ENCODE results near the gene SRSF11.

GRCh38 chr1:70293186-70293843 is 72.1 kb downstream of the SRSF11 start:
- no peak for TF ChIP-seq POLR2A (IDR thresholded peaks at IDR 0.05; ENCODE audit: low read depth)
- TF ChIP-seq, protein P1, sequence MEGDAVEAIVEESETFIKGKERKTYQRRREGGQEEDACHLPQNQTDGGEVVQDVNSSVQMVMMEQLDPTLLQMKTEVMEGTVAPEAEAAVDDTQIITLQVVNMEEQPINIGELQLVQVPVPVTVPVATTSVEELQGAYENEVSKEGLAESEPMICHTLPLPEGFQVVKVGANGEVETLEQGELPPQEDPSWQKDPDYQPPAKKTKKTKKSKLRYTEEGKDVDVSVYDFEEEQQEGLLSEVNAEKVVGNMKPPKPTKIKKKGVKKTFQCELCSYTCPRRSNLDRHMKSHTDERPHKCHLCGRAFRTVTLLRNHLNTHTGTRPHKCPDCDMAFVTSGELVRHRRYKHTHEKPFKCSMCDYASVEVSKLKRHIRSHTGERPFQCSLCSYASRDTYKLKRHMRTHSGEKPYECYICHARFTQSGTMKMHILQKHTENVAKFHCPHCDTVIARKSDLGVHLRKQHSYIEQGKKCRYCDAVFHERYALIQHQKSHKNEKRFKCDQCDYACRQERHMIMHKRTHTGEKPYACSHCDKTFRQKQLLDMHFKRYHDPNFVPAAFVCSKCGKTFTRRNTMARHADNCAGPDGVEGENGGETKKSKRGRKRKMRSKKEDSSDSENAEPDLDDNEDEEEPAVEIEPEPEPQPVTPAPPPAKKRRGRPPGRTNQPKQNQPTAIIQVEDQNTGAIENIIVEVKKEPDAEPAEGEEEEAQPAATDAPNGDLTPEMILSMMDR (IDR thresholded peaks at IDR 0.05) = no peak
- no peak for TF ChIP-seq POLR2AphosphoS5 (IDR thresholded peaks at IDR 0.05)
